HepG2 (cell line): ENCODE measurements around the gene ACSF3. TPM values are rescaled to one million over a fixed set of nuclear protein-coding genes. Genes with fewer than 3 reads are reported as not detected.

Experiments
- ASH2L ChIP-seq: fragments of 300-600, 200-600 bp; sonication (generic); IDR thresholded peaks from 2 replicates; pipeline ENCODE4 v1.7.0; 2017; ENCODE audit warnings: low read depth, mild to moderate bottlenecking, moderate library complexity, mixed read lengths, low read length; ENCODE audit not compliant: insufficient read length
- FOXA3 ChIP-seq: IDR thresholded peaks from 2 replicates; pipeline ENCODE4 v1.6.1; 2016; ENCODE audit warnings: missing genetic modification reagents, missing compliant biosample characterization
- GATAD1 ChIP-seq: IDR thresholded peaks from 2 replicates; pipeline ENCODE4 v1.6.1; 2016; ENCODE audit warnings: missing genetic modification reagents, missing compliant biosample characterization
- LCORL ChIP-seq, 2 experiments: fragments of 450-650 bp in 1 of 2; sonication (generic) in 1 of 2; formaldehyde crosslinking in 1 of 2; IDR thresholded peaks; 2 replicates each; pipeline versions ENCODE4 v1.5.0 to v1.6.1; 2017 to 2020; ENCODE audit warnings: antibody characterized with exemption in 1 of 2, missing genetic modification reagents in 1 of 2
- MZF1 ChIP-seq: sonication (generic); formaldehyde crosslinking; IDR thresholded peaks from 2 replicates; pipeline ENCODE4 v1.8.1; 2023; ENCODE audit warnings: mild to moderate bottlenecking, missing genetic modification reagents, borderline replicate concordance
- NFYC ChIP-seq: IDR thresholded peaks from 2 replicates; pipeline ENCODE4 v1.6.1; 2016; ENCODE audit warnings: missing genetic modification reagents, missing compliant biosample characterization
- PRPF4 ChIP-seq: fragments of 200-400 bp; formaldehyde crosslinking; IDR thresholded peaks from 2 replicates; pipeline ENCODE4 v1.6.1; 2016; ENCODE audit warnings: low read length, low read depth; ENCODE audit not compliant: poor library complexity, severe bottlenecking
- SALL2 ChIP-seq: sonication (generic); formaldehyde crosslinking; IDR thresholded peaks from 2 replicates; pipeline ENCODE4 v1.8.1; 2023; ENCODE audit warnings: mild to moderate bottlenecking, missing genetic modification reagents, inconsistent platforms
- SKI ChIP-seq: fragments of 450-650 bp; IDR thresholded peaks from one replicate; pipeline ENCODE4 v1.6.1; 2018; ENCODE audit warnings: mild to moderate bottlenecking; ENCODE audit not compliant: partially characterized antibody
- SMARCE1 ChIP-seq: fragments of 450-650 bp; IDR thresholded peaks from 2 replicates; pipeline ENCODE4 v1.6.1; 2017; ENCODE audit warnings: borderline replicate concordance
- SOX5 ChIP-seq: IDR thresholded peaks from 2 replicates; pipeline ENCODE4 v1.6.1; 2016; ENCODE audit warnings: borderline replicate concordance
- TEAD3 ChIP-seq: optimal IDR thresholded peaks from 2 replicates; pipeline ENCODE3; 2016; ENCODE audit warnings: borderline replicate concordance
- ZNF20 ChIP-seq: sonication (generic); formaldehyde crosslinking; IDR thresholded peaks from 2 replicates; pipeline ENCODE4 v1.4.0; 2020; ENCODE audit warnings: mild to moderate bottlenecking, moderate library complexity, missing genetic modification reagents
- ZNF326 ChIP-seq: sonication (generic); formaldehyde crosslinking; IDR thresholded peaks from 2 replicates; pipeline ENCODE4 v1.4.0; 2020; ENCODE audit warnings: missing genetic modification reagents, borderline replicate concordance
- ZNF703 ChIP-seq: sonication (generic); formaldehyde crosslinking; IDR thresholded peaks from 2 replicates; pipeline ENCODE4 v1.5.1; 2020; ENCODE audit warnings: missing genetic modification reagents, mild to moderate bottlenecking, moderate library complexity, borderline replicate concordance
- ZNF75D ChIP-seq: sonication (generic); formaldehyde crosslinking; IDR thresholded peaks from 2 replicates; pipeline ENCODE4 v1.8.1; 2023; ENCODE audit warnings: missing genetic modification reagents, mild to moderate bottlenecking, borderline replicate concordance
- ZNF841 ChIP-seq: sonication (generic); formaldehyde crosslinking; IDR thresholded peaks from 2 replicates; pipeline ENCODE4 v1.8.1; 2023; ENCODE audit warnings: missing genetic modification reagents, borderline replicate concordance
- polyA plus RNA-seq, 8 experiments: library from polyadenylated mRNA; depleted of rRNA in 3 of 8; stranded (reverse) in 7 of 8; unstranded in 1 of 8; fragments of >200 nt; fragmentation: Illumina TruSeq in 4 of 8; extraction: Trizol in 4 of 8; gene quantifications; 2 replicates each; pipeline versions ENCODE4 v1.2.1 to v1.2.3, GENCODE V29; 2011 to 2016; ENCODE audit warnings: low read depth in 4 of 8, missing spikeins in 1 of 8, mixed read lengths in 1 of 8; ENCODE audit not compliant: insufficient read depth in 1 of 8
- total RNA-seq, 5 experiments: library from RNA; depleted of rRNA; stranded (reverse); fragments of >200 nt; fragmentation: Illumina TruSeq; extraction: Trizol; gene quantifications; 2 replicates each; pipeline ENCODE4 v1.2.3, GENCODE V29; 2016; ENCODE audit warnings: low read depth in 1 of 5
- TF ChIP-seq, protein P1 (sequence below): sonication (generic); formaldehyde crosslinking; IDR thresholded peaks from 2 replicates; pipeline ENCODE4 v1.4.0; 2020; ENCODE audit warnings: missing genetic modification reagents, borderline replicate concordance
- TF ChIP-seq, protein P2 (sequence below): IDR thresholded peaks from 2 replicates; pipeline ENCODE4 v1.4.0; 2020; ENCODE audit warnings: mild to moderate bottlenecking, missing genetic modification reagents
- TF ChIP-seq, protein P3 (sequence below): sonication (generic); formaldehyde crosslinking; IDR thresholded peaks from 2 replicates; pipeline ENCODE4 v1.9.0; 2021; ENCODE audit warnings: missing genetic modification reagents, borderline replicate concordance

The ACSF3 gene
- total and polyA plus RNA-seq, 2 of the 13 experiments (the other 11 are each of a cell fraction or from before 2014, with no cell fraction given) = 14.9 to 30.6 TPM

DNA sequence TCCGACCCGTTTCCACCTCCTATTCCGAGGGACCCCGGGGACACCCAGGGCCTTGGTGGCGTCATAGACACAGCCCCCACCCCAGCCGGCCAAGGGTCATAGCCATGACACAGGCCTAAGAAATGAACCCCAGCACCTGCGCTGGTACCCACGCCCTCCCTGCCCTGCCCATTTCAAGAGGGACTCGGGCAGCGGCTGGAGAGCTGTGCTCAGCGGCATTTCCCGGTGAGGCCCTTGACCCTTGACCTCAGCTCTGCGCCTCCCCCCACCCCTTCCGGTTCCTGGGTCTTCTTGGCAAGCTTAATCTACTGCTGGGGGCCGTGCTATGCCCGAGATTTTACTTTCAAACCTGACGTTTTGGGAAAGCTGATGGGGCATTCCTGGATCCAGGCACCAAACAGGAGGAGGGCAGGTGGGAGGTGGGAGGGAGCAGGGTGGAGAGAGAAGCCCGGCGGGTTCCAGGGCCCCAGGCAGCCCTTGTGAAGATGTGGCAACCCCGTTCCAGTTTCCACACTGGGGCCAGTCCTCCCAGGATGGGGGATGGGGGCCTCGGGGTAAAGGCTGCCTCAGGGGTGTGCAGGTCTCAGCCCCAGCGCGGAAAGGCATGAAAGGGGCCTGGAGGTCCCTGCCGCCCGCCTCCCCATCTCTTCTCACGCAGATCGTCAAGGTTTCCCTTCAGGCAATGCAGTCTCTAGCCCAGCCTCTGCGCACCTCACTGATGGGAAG lies 106.6 kb downstream of the ACSF3 start, which contains the start of gene SLC22A31 (continued):
- TF ChIP-seq, protein P1, sequence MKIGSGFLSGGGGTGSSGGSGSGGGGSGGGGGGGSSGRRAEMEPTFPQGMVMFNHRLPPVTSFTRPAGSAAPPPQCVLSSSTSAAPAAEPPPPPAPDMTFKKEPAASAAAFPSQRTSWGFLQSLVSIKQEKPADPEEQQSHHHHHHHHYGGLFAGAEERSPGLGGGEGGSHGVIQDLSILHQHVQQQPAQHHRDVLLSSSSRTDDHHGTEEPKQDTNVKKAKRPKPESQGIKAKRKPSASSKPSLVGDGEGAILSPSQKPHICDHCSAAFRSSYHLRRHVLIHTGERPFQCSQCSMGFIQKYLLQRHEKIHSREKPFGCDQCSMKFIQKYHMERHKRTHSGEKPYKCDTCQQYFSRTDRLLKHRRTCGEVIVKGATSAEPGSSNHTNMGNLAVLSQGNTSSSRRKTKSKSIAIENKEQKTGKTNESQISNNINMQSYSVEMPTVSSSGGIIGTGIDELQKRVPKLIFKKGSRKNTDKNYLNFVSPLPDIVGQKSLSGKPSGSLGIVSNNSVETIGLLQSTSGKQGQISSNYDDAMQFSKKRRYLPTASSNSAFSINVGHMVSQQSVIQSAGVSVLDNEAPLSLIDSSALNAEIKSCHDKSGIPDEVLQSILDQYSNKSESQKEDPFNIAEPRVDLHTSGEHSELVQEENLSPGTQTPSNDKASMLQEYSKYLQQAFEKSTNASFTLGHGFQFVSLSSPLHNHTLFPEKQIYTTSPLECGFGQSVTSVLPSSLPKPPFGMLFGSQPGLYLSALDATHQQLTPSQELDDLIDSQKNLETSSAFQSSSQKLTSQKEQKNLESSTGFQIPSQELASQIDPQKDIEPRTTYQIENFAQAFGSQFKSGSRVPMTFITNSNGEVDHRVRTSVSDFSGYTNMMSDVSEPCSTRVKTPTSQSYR = peak; percentile 88
- TF ChIP-seq NFYC (CRISPR knock-in tag) = no peak
- no peak; the same call in 1 of the 2 replicates for TF ChIP-seq SOX5 (CRISPR knock-in tag)
- peak; percentile 56; the same call in 1 of the 2 replicates for TF ChIP-seq SALL2 (CRISPR knock-in tag)
- TF ChIP-seq TEAD3 (CRISPR knock-in tag) = peak; percentile 37
- no peak for TF ChIP-seq ZNF326 (CRISPR knock-in tag)
- TF ChIP-seq LCORL (IDR thresholded peaks at IDR 0.05) = no peak
- peak; percentile 78 for TF ChIP-seq LCORL (CRISPR knock-in tag; IDR thresholded peaks at IDR 0.05)
- TF ChIP-seq ZNF841 = no peak
- no peak for TF ChIP-seq MZF1 (CRISPR knock-in tag)
- TF ChIP-seq ZNF20 (CRISPR knock-in tag) = no peak
- peak; percentile 75 for TF ChIP-seq GATAD1 (CRISPR knock-in tag)
- peak; percentile 58; the same call in 1 of the 2 replicates for TF ChIP-seq ZNF703 (CRISPR knock-in tag)
- peak; percentile 77 for TF ChIP-seq ASH2L
- TF ChIP-seq, protein P2, sequence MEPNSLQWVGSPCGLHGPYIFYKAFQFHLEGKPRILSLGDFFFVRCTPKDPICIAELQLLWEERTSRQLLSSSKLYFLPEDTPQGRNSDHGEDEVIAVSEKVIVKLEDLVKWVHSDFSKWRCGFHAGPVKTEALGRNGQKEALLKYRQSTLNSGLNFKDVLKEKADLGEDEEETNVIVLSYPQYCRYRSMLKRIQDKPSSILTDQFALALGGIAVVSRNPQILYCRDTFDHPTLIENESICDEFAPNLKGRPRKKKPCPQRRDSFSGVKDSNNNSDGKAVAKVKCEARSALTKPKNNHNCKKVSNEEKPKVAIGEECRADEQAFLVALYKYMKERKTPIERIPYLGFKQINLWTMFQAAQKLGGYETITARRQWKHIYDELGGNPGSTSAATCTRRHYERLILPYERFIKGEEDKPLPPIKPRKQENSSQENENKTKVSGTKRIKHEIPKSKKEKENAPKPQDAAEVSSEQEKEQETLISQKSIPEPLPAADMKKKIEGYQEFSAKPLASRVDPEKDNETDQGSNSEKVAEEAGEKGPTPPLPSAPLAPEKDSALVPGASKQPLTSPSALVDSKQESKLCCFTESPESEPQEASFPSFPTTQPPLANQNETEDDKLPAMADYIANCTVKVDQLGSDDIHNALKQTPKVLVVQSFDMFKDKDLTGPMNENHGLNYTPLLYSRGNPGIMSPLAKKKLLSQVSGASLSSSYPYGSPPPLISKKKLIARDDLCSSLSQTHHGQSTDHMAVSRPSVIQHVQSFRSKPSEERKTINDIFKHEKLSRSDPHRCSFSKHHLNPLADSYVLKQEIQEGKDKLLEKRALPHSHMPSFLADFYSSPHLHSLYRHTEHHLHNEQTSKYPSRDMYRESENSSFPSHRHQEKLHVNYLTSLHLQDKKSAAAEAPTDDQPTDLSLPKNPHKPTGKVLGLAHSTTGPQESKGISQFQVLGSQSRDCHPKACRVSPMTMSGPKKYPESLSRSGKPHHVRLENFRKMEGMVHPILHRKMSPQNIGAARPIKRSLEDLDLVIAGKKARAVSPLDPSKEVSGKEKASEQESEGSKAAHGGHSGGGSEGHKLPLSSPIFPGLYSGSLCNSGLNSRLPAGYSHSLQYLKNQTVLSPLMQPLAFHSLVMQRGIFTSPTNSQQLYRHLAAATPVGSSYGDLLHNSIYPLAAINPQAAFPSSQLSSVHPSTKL = 0 out of 2 replicates have a peak, but pooled peaks have one; percentile 27
- peak; percentile 29 for TF ChIP-seq PRPF4
- no peak for TF ChIP-seq SMARCE1
- no peak for TF ChIP-seq ZNF75D (CRISPR knock-in tag)
- TF ChIP-seq SKI = peak; percentile 38
- TF ChIP-seq FOXA3 = no peak; the same call in 1 of the 2 replicates
- TF ChIP-seq, protein P3, sequence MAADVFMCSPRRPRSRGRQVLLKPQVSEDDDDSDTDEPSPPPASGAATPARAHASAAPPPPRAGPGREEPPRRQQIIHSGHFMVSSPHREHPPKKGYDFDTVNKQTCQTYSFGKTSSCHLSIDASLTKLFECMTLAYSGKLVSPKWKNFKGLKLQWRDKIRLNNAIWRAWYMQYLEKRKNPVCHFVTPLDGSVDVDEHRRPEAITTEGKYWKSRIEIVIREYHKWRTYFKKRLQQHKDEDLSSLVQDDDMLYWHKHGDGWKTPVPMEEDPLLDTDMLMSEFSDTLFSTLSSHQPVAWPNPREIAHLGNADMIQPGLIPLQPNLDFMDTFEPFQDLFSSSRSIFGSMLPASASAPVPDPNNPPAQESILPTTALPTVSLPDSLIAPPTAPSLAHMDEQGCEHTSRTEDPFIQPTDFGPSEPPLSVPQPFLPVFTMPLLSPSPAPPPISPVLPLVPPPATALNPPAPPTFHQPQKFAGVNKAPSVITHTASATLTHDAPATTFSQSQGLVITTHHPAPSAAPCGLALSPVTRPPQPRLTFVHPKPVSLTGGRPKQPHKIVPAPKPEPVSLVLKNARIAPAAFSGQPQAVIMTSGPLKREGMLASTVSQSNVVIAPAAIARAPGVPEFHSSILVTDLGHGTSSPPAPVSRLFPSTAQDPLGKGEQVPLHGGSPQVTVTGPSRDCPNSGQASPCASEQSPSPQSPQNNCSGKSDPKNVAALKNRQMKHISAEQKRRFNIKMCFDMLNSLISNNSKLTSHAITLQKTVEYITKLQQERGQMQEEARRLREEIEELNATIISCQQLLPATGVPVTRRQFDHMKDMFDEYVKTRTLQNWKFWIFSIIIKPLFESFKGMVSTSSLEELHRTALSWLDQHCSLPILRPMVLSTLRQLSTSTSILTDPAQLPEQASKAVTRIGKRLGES (CRISPR knock-in tag) = no peak
